Suppressor macrophage treated with lipopolysaccharide for 1 hour (primary cell): ENCODE results near the gene ADGRF3.
A peak's percentile ranks its signal among the peaks of the same experiment; 100 is the strongest.
"Not testable (repeated sequence)": the region's sequence is repeated elsewhere in the genome, so short reads cannot be mapped to it uniquely, and the experiment has no call there.

Source experiments
- DNase-seq, 3 donors: peaks; one replicate each; pipeline ENCODE4 v3.0.0-alpha.2; 2020 to 2022

The ADGRF3 gene

GRCh38 chr2:26351375-26352090 lies 4.9 kb upstream of the ADGRF3 start:
- no peak for DNase-seq

- no peak for DNase-seq
Observed at GRCh38 chr2:26349690-26350089, 3.1 kb upstream of the ADGRF3 start.

- no peak for DNase-seq
Observed at GRCh38 chr2:26347286-26347865, 787 bp upstream of the ADGRF3 start.

GRCh38 chr2:26345545-26346453 lies 790 bp downstream of the ADGRF3 start, which contains the start of gene SELENOI:
Gene SELENOI (plus strand): TSS chr2:26346143. CDS start chr2:26346233, 90 bp downstream.
- peak; percentile 100 for DNase-seq

GRCh38 chr2:26345283-26345544 lies 1.4 kb downstream of the ADGRF3 start:
- DNase-seq: no peak

- DNase-seq: no peak
Observed at GRCh38 chr2:26344581-26345282, 1.9 kb downstream of the ADGRF3 start.

GRCh38 chr2:26340831-26341230 lies 5.8 kb downstream of the ADGRF3 start:
- DNase-seq: no peak

- no peak for DNase-seq
Observed at GRCh38 chr2:26337298-26337697, 9.3 kb downstream of the ADGRF3 start.

- DNase-seq: no peak
Observed at GRCh38 chr2:26336719-26337118, 9.9 kb downstream of the ADGRF3 start.

GRCh38 chr2:26335231-26335630 lies 11.4 kb downstream of the ADGRF3 start:
- DNase-seq: no peak

GRCh38 chr2:26333293-26333692 lies 13.3 kb downstream of the ADGRF3 start:
- no peak for DNase-seq

GRCh38 chr2:26331321-26331720 lies 15.3 kb downstream of the ADGRF3 start:
- DNase-seq: not testable (repeated sequence)

- DNase-seq: no peak
Observed at GRCh38 chr2:26330604-26331003, 16.0 kb downstream of the ADGRF3 start.

GRCh38 chr2:26330114-26330549 lies 16.5 kb downstream of the ADGRF3 start:
- DNase-seq: peak; percentile 88 to 91 (median 91)

GRCh38 chr2:26329083-26329482 lies 17.5 kb downstream of the ADGRF3 start:
- DNase-seq: not testable (repeated sequence)

- peak in 1 of 3 donors; percentile 27 for DNase-seq
Observed at GRCh38 chr2:26327291-26328272, 19.0 kb downstream of the ADGRF3 start.

- no peak for DNase-seq
Observed at GRCh38 chr2:26326514-26326913, 20.1 kb downstream of the ADGRF3 start.

- DNase-seq: peak; percentile 24 to 64 (median 48)
Observed at GRCh38 chr2:26325851-26326250, 20.7 kb downstream of the ADGRF3 start.

- peak; percentile 41 to 45 (median 43) for DNase-seq
Observed at GRCh38 chr2:26324903-26325302, 21.7 kb downstream of the ADGRF3 start.

GRCh38 chr2:26324479-26324878 lies 22.1 kb downstream of the ADGRF3 start:
- not testable (repeated sequence) for DNase-seq

GRCh38 chr2:26318950-26319349 lies 27.6 kb downstream of the ADGRF3 start:
- DNase-seq: no peak
